Coronary artery (tissue), 2 donors: ENCODE data around the gene FARSA.

Source experiments
- DNase-seq: peaks from one replicate; pipeline ENCODE4 v3.0.0-alpha.2; 2017; ENCODE audit warnings: low spot score
- H3K27ac ChIP-seq, 2 donors: fragments of 200-600 bp; sonication (generic); one replicate each; pipeline ENCODE4 v1.5.1; 2016 to 2019
- H3K4me3 ChIP-seq: fragments of 200-600 bp; sonication (generic); 2 replicates; pipeline ENCODE4 v1.5.1; 2016; ENCODE audit warnings: mild to moderate bottlenecking, moderate library complexity
- TF ChIP-seq, protein P1 (sequence below): fragments of 200-600 bp; sonication (generic); IDR thresholded peaks from one replicate; pipeline ENCODE4 v1.5.1; 2019; ENCODE audit warnings: antibody characterized with exemption

Gene FARSA

DNA sequence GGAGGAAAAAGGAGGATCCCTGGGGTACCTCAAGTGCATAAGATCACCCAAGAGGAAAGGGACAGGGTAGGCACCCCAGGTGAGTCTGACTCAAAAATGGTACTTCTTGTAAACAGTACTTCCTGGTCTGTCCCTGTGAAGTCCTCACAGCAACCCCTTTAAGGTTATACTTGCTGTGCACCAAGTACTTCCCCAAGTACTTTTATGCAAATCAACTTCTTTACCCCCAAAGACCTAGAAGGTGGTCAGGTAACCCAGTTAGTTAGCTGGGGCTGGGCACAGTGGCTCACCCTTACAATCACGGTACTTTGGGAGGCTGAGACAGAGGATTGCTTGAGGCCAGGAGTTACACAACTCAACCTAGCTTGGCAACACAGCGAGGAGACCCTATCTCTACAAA, 7.4 kb upstream of the FARSA start:
- H3K4me3 ChIP-seq, result no peak overlapping the region
- TF ChIP-seq, protein P1, sequence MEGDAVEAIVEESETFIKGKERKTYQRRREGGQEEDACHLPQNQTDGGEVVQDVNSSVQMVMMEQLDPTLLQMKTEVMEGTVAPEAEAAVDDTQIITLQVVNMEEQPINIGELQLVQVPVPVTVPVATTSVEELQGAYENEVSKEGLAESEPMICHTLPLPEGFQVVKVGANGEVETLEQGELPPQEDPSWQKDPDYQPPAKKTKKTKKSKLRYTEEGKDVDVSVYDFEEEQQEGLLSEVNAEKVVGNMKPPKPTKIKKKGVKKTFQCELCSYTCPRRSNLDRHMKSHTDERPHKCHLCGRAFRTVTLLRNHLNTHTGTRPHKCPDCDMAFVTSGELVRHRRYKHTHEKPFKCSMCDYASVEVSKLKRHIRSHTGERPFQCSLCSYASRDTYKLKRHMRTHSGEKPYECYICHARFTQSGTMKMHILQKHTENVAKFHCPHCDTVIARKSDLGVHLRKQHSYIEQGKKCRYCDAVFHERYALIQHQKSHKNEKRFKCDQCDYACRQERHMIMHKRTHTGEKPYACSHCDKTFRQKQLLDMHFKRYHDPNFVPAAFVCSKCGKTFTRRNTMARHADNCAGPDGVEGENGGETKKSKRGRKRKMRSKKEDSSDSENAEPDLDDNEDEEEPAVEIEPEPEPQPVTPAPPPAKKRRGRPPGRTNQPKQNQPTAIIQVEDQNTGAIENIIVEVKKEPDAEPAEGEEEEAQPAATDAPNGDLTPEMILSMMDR, result no peak
- H3K27ac ChIP-seq, result peak overlapping the region in 1 of 2 donors; percentile 15

DNA sequence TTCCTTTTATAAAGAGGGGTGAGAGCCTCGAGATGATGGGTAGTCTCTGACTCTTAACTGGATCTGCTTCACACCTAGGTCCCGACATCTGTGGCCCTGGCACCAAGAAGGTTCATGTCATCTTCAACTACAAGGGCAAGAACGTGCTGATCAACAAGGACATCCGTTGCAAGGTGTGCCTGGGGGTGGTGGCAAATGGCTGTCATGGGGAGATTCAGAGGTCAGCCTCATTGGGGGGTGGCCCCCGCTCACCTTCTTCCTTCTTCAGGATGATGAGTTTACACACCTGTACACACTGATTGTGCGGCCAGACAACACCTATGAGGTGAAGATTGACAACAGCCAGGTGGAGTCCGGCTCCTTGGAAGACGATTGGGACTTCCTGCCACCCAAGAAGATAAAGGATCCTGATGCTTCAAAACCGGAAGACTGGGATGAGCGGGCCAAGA, 6.5 kb upstream of the FARSA start:
- Histone ChIP-seq H3K4me3 (peak overlapping the region; percentile 94), H3K27ac (peak overlapping the region; percentile 15 to 96)
- DNase-seq, result no peak
- TF ChIP-seq, protein P1, result no peak

More for the DNA sequence above, 7.4 kb upstream of the FARSA start:
- no peak for DNase-seq

DNA sequence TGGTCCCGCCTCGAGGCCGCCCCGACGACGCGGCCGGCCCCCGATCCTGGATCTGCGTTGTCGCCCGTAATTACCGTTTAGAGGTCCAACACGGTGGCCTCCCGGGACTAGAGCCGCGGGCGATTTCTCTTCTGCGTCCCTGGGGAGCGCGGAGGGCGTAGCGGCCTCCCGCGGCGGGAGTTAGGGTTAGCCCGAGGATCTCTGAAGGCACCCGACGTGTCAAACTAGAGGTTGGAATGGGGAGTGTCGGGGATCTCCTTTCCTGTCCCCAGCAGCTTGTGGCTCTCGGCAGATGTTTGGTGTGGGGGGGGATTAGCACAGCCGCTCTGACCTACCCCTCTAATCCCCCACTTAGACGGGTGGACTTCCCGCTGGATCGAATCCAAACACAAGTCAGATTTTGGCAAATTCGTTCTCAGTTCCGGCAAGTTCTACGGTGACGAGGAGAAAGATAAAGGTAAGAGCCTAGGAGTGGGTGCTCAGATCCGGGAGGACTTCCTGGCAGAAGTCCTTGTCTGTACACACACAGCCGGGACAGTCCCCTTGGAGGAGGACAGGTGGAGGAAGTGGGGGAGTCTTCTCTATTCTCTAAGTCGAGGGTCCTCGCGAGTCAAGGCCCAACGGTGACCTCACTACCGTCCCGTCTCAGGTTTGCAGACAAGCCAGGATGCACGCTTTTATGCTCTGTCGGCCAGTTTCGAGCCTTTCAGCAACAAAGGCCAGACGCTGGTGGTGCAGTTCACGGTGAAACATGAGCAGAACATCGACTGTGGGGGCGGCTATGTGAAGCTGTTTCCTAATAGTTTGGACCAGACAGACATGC, 5.5 kb upstream of the FARSA start:
- Histone ChIP-seq H3K4me3 (peak overlapping the region; percentile 94), H3K27ac (peak overlapping the region; percentile 95 to 96)
- TF ChIP-seq, protein P1, result no peak
- DNase-seq, result no peak

DNA sequence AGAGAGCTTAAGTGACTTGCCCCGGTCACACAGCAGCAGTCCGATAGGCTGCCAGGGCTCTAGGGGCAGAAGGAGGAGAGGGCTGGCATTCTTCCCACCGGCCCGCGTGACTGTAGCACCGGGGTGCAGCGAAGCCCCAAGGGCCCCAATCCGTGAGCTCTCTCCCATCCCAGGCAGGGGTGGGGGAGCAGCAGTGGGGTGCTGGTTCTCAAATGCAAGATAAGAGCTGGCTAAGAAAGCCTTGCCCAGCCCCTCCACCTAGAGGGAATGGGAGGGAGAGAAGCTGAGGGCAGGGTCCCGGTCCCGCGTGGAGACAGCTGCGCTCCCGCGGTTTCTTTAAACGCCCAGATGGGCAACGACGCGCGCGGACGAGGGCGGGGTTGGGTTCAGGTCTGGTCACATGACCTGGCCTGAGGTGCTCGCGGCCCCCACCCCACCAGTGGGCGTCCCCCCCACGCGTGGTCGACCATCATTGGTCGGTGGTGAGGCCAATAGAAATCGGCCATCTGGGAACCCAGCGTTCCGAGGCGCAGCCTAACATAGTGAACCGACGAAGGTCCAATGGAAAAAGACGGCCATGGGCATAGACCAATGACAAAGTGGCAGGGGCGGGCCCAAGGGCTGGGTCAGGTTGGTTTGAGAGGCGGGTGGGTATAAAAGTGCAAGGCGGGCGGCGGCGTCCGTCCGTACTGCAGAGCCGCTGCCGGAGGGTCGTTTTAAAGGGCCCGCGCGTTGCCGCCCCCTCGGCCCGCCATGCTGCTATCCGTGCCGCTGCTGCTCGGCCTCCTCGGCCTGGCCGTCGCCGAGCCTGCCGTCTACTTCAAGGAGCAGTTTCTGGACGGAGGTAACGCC, 4.6 kb upstream of the FARSA start, which contains the start of gene CALR:
Gene CALR (plus strand): TSS at position 683 of the 852 bp plus-strand sequence. CDS start 71 bp downstream, at position 754.
- TF ChIP-seq, protein P1, result no peak
- Histone ChIP-seq H3K4me3 (peak within 1 kb of the TSS; percentile 94), H3K27ac (peak within 1 kb of the TSS; percentile 95 to 96)
- DNase-seq, result peak; percentile 100

DNA sequence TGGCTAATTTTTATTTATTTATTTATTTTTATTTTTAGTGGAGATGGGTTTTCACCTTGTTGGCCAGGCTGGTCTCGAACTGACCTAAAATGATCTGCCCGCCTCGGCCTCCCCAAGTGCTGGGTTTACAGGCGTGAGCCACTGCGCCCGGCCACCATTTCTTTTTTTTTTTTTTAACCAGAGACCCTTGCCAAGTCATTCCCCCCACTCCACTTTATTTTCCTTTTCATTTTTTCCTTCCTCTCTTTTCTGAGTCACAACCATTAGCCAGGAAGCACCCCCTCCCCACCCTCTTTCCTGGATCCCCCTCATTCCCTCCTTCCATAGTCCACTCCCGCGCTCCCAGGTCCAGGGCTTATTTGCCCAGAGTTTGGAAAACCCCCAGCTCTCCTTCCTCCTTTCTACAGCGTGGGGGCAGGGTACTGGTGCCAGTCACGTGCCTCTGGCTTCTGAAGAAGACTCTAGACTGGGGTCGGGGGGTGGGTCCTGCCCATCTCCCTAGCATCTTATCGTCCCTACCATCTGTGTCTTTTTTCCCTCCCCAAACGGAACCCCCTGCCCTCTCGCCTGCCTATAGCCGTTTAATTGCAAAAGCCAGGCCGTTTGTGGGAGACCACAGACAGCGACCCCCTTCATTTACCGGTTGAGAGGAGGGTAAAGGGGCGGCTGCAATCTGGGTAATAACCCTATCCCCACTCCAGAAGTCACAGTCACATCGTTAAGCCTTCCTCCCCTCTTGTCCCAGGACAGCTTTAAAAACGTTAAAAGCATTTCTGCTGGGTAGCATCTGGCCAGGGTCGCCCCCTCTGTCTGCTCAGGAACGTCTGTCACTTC, 3.8 kb upstream of the FARSA start:
- TF ChIP-seq, protein P1, result no peak
- DNase-seq, result no peak
- Histone ChIP-seq H3K4me3 (peak overlapping the region; percentile 94), H3K27ac (peak overlapping the region; percentile 77 to 96)

DNA sequence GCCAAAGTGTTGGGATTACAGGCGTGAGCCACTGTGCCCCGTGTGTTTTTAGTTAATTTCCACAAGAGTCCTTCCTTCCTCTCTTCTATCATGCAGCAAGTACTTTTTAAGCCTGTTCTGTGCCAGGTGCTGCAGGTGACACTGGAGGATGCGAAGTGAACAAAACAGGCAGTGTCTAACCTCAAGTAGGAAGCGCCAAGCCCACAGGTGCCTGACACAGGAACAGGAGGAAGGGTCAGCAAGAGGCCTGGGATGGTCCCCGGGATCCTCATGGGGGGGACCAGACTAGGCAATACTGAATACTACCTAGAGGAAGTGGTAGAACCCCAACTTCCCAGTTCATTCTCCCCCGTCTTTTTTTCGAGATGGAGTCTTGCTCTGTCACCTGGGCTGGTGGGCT, 3.1 kb upstream of the FARSA start:
- Histone ChIP-seq H3K4me3 (no peak overlapping the region), H3K27ac (no peak overlapping the region)
- DNase-seq, result no peak
- TF ChIP-seq, protein P1, result no peak
